ENCODE data around the gene PYGO2. TPM values are rescaled to one million over a fixed set of nuclear protein-coding genes. Genes with fewer than 3 reads are reported as not detected.
A peak's percentile ranks its signal among the peaks of the same experiment; 100 is the strongest.

Gene PYGO2
- total RNA-seq, 4 donors from 2014 or later: 19.1 to 40.1 (median 25.7) TPM

DNA sequence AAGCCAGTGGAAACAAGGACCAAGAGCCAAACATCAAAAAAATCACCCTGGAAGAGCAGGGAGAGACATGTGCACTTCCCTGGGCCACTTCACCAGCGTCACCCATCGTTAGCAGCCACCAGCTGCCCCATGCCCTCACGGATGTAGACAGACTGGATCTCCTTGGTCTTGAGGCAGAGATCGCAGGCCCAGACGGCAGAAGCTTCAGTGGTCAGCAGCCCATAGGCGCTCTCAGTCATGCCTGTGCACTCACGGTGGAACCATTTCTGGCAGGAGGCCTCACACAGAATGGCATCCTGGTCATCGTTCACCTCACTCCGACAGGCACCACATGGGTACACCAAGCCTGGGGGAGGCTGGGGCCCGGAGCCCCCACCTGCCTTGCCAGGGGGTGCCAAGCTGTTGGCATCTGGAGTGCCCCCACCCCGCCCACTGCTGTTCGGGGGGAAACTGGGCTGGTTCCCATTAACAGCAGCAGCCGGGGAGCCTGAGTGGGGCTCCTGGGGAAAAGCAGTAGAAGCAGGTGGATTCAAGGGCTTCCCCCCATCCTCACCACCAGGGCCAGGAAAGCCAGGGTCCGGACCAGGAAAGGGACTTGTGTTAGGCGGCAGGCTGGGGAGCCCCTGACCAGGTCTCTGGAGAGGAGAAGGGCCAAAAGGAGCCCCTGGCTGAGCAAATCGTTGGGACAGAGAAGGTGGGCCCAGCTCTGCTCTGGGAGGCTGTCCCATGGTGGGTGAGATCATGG lies 2.7 kb downstream of the PYGO2 start:
- WGBS, 2 donors (ENCODE audit: low coverage in 1 of 2): 87 to 91% methylated on average over 3 to 6 of the region's 16 CpGs
- TF ChIP-seq, protein P1, sequence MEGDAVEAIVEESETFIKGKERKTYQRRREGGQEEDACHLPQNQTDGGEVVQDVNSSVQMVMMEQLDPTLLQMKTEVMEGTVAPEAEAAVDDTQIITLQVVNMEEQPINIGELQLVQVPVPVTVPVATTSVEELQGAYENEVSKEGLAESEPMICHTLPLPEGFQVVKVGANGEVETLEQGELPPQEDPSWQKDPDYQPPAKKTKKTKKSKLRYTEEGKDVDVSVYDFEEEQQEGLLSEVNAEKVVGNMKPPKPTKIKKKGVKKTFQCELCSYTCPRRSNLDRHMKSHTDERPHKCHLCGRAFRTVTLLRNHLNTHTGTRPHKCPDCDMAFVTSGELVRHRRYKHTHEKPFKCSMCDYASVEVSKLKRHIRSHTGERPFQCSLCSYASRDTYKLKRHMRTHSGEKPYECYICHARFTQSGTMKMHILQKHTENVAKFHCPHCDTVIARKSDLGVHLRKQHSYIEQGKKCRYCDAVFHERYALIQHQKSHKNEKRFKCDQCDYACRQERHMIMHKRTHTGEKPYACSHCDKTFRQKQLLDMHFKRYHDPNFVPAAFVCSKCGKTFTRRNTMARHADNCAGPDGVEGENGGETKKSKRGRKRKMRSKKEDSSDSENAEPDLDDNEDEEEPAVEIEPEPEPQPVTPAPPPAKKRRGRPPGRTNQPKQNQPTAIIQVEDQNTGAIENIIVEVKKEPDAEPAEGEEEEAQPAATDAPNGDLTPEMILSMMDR (IDR thresholded peaks at IDR 0.05): no peak
- TF ChIP-seq POLR2AphosphoS5 (IDR thresholded peaks at IDR 0.05) (no peak), EP300 (IDR thresholded peaks at IDR 0.05) (no peak), POLR2A (IDR thresholded peaks at IDR 0.05) (no peak)
- peaks cover 9 to 90% (median 46%) of the 10 kb centered on the region in 3 donors for H3K4me1 ChIP-seq

DNA sequence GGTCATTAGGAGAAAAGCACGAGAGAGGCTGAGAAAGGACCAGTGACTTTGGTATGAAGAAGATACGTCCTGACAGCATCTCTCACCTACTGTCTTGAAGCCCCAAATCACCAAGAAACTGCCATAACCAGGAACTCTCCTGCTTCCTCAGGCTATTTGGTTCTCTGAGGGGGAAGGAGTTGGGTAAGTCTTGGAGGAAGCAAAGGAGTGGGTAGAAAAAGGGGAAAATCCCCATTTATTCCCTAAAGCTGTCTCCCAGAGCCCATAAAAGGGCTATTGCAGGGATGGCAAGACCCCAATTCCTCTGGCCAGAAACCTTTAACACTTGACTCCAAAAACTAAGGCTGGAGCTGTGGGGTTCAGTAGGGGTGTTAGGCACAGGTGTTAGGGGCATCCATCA lies 3.5 kb downstream of the PYGO2 start:
- ATAC-seq: no peak
- WGBS, 2 donors (ENCODE audit: low coverage in 1 of 2): 73 to 80% methylated on average over 1 to 2 of the region's 2 CpGs
- Histone ChIP-seq H3K4me3 (no peak overlapping the region), H3K4me1 (peaks cover 14 to 90% (median 51%) of the 10 kb centered on the region in 3 donors), H3K9me3 (no peaks in the 10 kb centered on the region), H3K27ac (peak overlapping the region in 2 of 4 donors; percentile 87 to 98), H3K36me3 (peaks cover 0 to 25% of the 10 kb centered on the region in 2 donors), H3K27me3 (no peaks in the 10 kb centered on the region)
- TF ChIP-seq POLR2A (IDR thresholded peaks at IDR 0.05) (no peak), POLR2AphosphoS5 (IDR thresholded peaks at IDR 0.05) (no peak)
- TF ChIP-seq, protein P1 (IDR thresholded peaks at IDR 0.05): no peak

More for the DNA sequence above, 2.7 kb downstream of the PYGO2 start:
- Histone ChIP-seq H3K27me3 (no peaks in the 10 kb centered on the region), H3K4me3 (no peak overlapping the region), H3K36me3 (peaks cover 0 to 33% of the 10 kb centered on the region in 2 donors), H3K27ac (peak overlapping the region in 3 of 4 donors; percentile 30 to 98 (median 87)), H3K9me3 (no peaks in the 10 kb centered on the region)
- no peak for ATAC-seq

DNA sequence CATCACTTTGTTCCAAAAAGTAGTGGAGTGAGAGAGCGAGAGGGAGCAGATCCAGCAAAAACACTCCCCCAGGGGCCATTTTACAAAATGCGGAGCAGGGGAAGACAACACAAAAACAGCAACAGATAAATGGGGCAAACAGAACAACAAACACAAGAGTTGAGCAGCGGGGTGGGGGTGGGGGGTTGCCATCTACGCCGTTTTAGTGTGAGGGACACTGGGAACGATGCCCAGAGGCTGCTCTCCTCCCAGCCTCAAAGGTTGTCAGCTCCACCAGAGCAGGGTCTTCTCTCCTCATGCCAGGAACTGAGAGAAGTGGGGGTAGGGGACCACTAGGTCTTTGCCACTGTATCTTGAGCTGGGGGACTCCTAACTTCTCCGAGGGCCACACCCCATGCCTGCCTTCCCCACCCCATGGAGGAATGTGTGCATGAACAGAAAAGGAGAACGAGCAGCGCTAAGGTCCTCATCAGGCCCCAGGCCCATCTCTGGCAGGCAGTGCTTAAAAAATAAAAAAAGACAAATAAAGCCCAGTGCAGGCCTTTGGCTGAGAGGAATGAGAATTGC lies 4.4 kb downstream of the PYGO2 start:
- Histone ChIP-seq H3K27ac (peak overlapping the region; percentile 79 to 98 (median 88)), H3K9me3 (no peaks in the 10 kb centered on the region), H3K36me3 (peaks cover 0 to 21% of the 10 kb centered on the region in 2 donors), H3K27me3 (no peaks in the 10 kb centered on the region), H3K4me3 (peak overlapping the region in 1 of 2 donors; percentile 63), H3K4me1 (peaks cover 14 to 90% (median 47%) of the 10 kb centered on the region in 3 donors)
- no peak for ATAC-seq
- 25 to 43% methylated on average over 5 to 7 of the region's 9 CpGs for WGBS, 2 donors (ENCODE audit: low coverage in 1 of 2)
- TF ChIP-seq POLR2AphosphoS5 (IDR thresholded peaks at IDR 0.05): no peak
- TF ChIP-seq, protein P1 (IDR thresholded peaks at IDR 0.05): no peak
- no peak for TF ChIP-seq EP300 (IDR thresholded peaks at IDR 0.05)
- no peak for TF ChIP-seq POLR2A (IDR thresholded peaks at IDR 0.05)

DNA sequence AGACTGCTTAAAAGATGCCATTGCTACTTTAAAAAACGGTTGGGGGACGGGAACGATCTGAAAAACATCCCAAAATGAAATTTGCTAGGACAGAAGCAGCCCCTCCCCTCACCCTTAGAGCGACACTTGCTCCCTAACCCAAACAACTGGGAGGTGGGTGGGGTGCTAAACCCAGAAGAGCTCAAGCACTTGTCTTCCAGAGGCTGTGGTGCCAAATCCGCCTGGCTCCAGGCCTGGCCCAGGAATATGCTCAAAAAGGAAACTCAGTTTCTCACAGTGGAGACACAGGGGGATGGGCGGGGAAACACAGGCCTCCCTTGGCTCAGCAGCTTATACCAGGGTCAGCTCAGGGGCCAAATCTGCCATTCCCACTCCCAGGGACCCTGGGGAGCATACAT lies 5.0 kb downstream of the PYGO2 start:
- Histone ChIP-seq H3K27ac (peak overlapping the region; percentile 79 to 98 (median 88)), H3K4me1 (peaks cover 14 to 95% (median 47%) of the 10 kb centered on the region in 3 donors), H3K9me3 (no peaks in the 10 kb centered on the region), H3K36me3 (peaks cover 0 to 23% of the 10 kb centered on the region in 2 donors), H3K4me3 (peak overlapping the region; percentile 63 to 66), H3K27me3 (no peaks in the 10 kb centered on the region)
- ATAC-seq: peak; percentile 28
- WGBS, 2 donors (ENCODE audit: low coverage in 1 of 2): 6 to 7% methylated on average over 3 of the region's 6 CpGs
- TF ChIP-seq POLR2AphosphoS5 (IDR thresholded peaks at IDR 0.05) (no peak), EP300 (IDR thresholded peaks at IDR 0.05) (no peak)
- TF ChIP-seq, protein P1 (IDR thresholded peaks at IDR 0.05): no peak

All from gastroesophageal sphincter (tissue), 4 donors.